Nephron progenitor cell (in vitro differentiated cells): Measurements from ENCODE around the gene PRORP.

Source experiments
- DNase-seq: peaks from one replicate; pipeline ENCODE4 v3.0.0; 2021
- H3K27ac Mint-ChIP-seq: 2 replicates; pipeline ENCODE4 v1.8.0; 2021; ENCODE audit warnings: mild to moderate bottlenecking, moderate library complexity, mixed read lengths
- H3K27me3 Mint-ChIP-seq: 2 replicates; pipeline ENCODE4 v1.8.0; 2021; ENCODE audit warnings: mild to moderate bottlenecking, low read depth, mixed read lengths; ENCODE audit not compliant: poor library complexity
- H3K36me3 Mint-ChIP-seq: 2 replicates; pipeline ENCODE4 v1.8.0; 2021; ENCODE audit warnings: low read depth, mixed read lengths
- H3K4me1 Mint-ChIP-seq: 2 replicates; pipeline ENCODE4 v1.8.0; 2021; ENCODE audit warnings: mixed read lengths
- H3K4me3 Mint-ChIP-seq: 2 replicates; pipeline ENCODE4 v1.8.0; 2021; ENCODE audit warnings: mild to moderate bottlenecking, moderate library complexity, mixed read lengths
- H3K9me3 Mint-ChIP-seq: 2 replicates; pipeline ENCODE4 v1.8.0; 2021; ENCODE audit warnings: mild to moderate bottlenecking, moderate library complexity, mixed read lengths
- CTCF ChIP-seq: fragments of 200-600 bp; sonication (generic); IDR thresholded peaks from 2 replicates; pipeline ENCODE4 v1.5.0; 2021; ENCODE audit warnings: antibody characterized with exemption

Gene PRORP

GRCh38 chr14:35121887-35122695 is at the start of gene PRORP, which contains the start of gene PPP2R3C:
PRORP (plus strand) TSS chr14:35122552; CDS start chr14:35123246, 694 bp downstream.
PPP2R3C (minus strand) TSS chr14:35121990; CDS start chr14:35121959, 31 bp downstream.
- no peak for TF ChIP-seq CTCF
- Mint-ChIP-seq H3K9me3 (no peaks in the 10 kb centered on the region), H3K4me3 (peak within 1 kb of the TSS; percentile 95), H3K27me3 (peaks cover 4% of the 10 kb centered on the region), H3K4me1 (peaks cover 37% of the 10 kb centered on the region), H3K36me3 (peaks cover 44% of the 10 kb centered on the region), H3K27ac (peak within 1 kb of the TSS; percentile 100)
- peak; percentile 78 for DNase-seq

GRCh38 chr14:35073486-35073885 is 48.9 kb upstream of the PRORP start:
- Mint-ChIP-seq H3K4me3 (no peak overlapping the region), H3K9me3 (no peaks in the 10 kb centered on the region), H3K4me1 (no peaks in the 10 kb centered on the region), H3K27ac (no peak overlapping the region), H3K27me3 (no peaks in the 10 kb centered on the region), H3K36me3 (peaks cover 68% of the 10 kb centered on the region)
- TF ChIP-seq CTCF: no peak
- DNase-seq: no peak

GRCh38 chr14:35078082-35078481 is 44.3 kb upstream of the PRORP start:
- Mint-ChIP-seq H3K4me3 (no peak overlapping the region), H3K27me3 (no peaks in the 10 kb centered on the region), H3K36me3 (peaks cover 38% of the 10 kb centered on the region), H3K4me1 (no peaks in the 10 kb centered on the region), H3K27ac (no peak overlapping the region), H3K9me3 (no peaks in the 10 kb centered on the region)
- no peak for TF ChIP-seq CTCF
- no peak for DNase-seq

- no peaks in the 10 kb centered on the region for H3K27me3 Mint-ChIP-seq
- DNase-seq: no peak
- peaks cover 39% of the 10 kb centered on the region for H3K36me3 Mint-ChIP-seq
- no peak overlapping the region for H3K27ac Mint-ChIP-seq
- no peaks in the 10 kb centered on the region for H3K9me3 Mint-ChIP-seq
- H3K4me1 Mint-ChIP-seq: no peaks in the 10 kb centered on the region
- no peak overlapping the region for H3K4me3 Mint-ChIP-seq
- no peak for TF ChIP-seq CTCF
These were observed 42.6 kb upstream of the PRORP start for GRCh38 chr14:35079742-35080141.

GRCh38 chr14:35083530-35084150 is 38.7 kb upstream of the PRORP start:
- no peak overlapping the region for H3K4me3 Mint-ChIP-seq
- no peak for TF ChIP-seq CTCF
- no peak for DNase-seq
- no peaks in the 10 kb centered on the region for H3K4me1 Mint-ChIP-seq
- H3K27me3 Mint-ChIP-seq: no peaks in the 10 kb centered on the region
- H3K27ac Mint-ChIP-seq: no peak overlapping the region
- no peaks in the 10 kb centered on the region for H3K9me3 Mint-ChIP-seq
- H3K36me3 Mint-ChIP-seq: peaks cover 47% of the 10 kb centered on the region
